Measurements from ENCODE around the gene SPATA21.

DNA sequence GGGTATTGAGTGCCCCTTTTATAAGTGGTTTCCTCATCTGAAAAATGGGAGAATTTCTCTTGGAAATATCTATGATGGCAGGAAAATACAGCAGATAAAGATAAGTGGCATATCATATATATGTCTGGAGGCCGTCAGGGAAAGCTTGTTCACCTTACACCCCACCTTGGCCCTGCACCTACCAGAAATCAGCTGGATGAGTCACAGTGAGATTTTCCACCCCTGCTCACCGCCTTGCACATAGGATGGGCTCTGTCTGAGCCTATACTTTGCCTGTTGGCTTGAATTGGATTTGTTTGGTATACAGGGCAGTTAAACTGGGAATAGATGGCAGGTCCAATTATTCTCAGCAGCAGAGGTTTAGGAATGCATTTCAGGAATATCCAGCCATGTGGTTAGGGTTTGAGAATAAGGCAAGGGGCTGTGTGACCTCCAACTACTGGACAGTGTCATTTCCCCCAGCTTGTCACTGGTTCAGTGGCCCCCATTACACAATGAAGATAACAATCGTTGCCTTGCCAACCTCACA, at the start of gene SPATA21:
- no peak for TF ChIP-seq SIN3A (IDR thresholded peaks at IDR 0.05; ENCODE audit: borderline replicate concordance, insufficient read depth, low read length)
- no peak for TF ChIP-seq POLR2AphosphoS5 (IDR thresholded peaks at IDR 0.05; ENCODE audit: low read depth, low read length)

All from PFSK-1 (cell line).